Adipocyte (in vitro differentiated cells): ENCODE data around the gene SAXO1.

Source experiments
- DNase-seq: peaks from one replicate; pipeline ENCODE4 v3.0.0-alpha.2; 2015; ENCODE audit warnings: low read depth
- H3K27me3 ChIP-seq: replicated peaks from 2 replicates; pipeline ENCODE4 v1.7.0; 2013; ENCODE audit warnings: mild to moderate bottlenecking, low read length, moderate library complexity; ENCODE audit not compliant: control insufficient read depth, insufficient read depth
- H3K36me3 ChIP-seq: 2 replicates; pipeline ENCODE4 v1.7.0; 2013; ENCODE audit warnings: low read length, mild to moderate bottlenecking, moderate library complexity; ENCODE audit not compliant: control insufficient read depth, insufficient read depth, severe bottlenecking
- H3K4me1 ChIP-seq: 2 replicates; pipeline ENCODE4 v1.7.0; 2013; ENCODE audit warnings: mild to moderate bottlenecking, low read length, moderate library complexity; ENCODE audit not compliant: control insufficient read depth, insufficient read depth
- H3K4me3 ChIP-seq: 2 replicates; pipeline ENCODE4 v1.7.0; 2013; ENCODE audit warnings: mild to moderate bottlenecking, low read length, moderate library complexity
- H3K9ac ChIP-seq: 2 replicates; pipeline ENCODE4 v1.7.0; 2013; ENCODE audit warnings: mild to moderate bottlenecking, low read length, moderate library complexity
- H3K9me3 ChIP-seq: 2 replicates; pipeline ENCODE4 v1.7.0; 2013; ENCODE audit warnings: mild to moderate bottlenecking, low read length, moderate library complexity; ENCODE audit not compliant: control insufficient read depth

The SAXO1 gene

GRCh38 chr9:18926513-18926912 is 106.5 kb downstream of the SAXO1 start:
- Histone ChIP-seq H3K36me3 (no peaks in the 10 kb centered on the region), H3K4me1 (peaks cover 9% of the 10 kb centered on the region), H3K4me3 (no peak overlapping the region), H3K27me3 (no peaks in the 10 kb centered on the region), H3K9ac (no peak overlapping the region), H3K9me3 (no peaks in the 10 kb centered on the region)
- DNase-seq, result no peak

GRCh38 chr9:18925880-18926279 is 107.1 kb downstream of the SAXO1 start:
- Histone ChIP-seq H3K27me3 (no peaks in the 10 kb centered on the region), H3K9me3 (no peaks in the 10 kb centered on the region), H3K4me3 (no peak overlapping the region), H3K36me3 (no peaks in the 10 kb centered on the region), H3K4me1 (peaks cover 16% of the 10 kb centered on the region), H3K9ac (no peak overlapping the region)
- DNase-seq, result no peak

- DNase-seq, result no peak
- no peaks in the 10 kb centered on the region for H3K36me3 ChIP-seq
- peaks cover 35% of the 10 kb centered on the region for H3K4me1 ChIP-seq
- H3K9me3 ChIP-seq, result no peaks in the 10 kb centered on the region
- H3K9ac ChIP-seq, result no peak overlapping the region
- H3K27me3 ChIP-seq, result no peaks in the 10 kb centered on the region
- H3K4me3 ChIP-seq, result no peak overlapping the region
Observed at GRCh38 chr9:18923671-18924430, 109.2 kb downstream of the SAXO1 start.

- Histone ChIP-seq H3K27me3 (no peaks in the 10 kb centered on the region), H3K9ac (no peak overlapping the region), H3K9me3 (no peaks in the 10 kb centered on the region), H3K4me1 (peaks cover 35% of the 10 kb centered on the region), H3K4me3 (no peak overlapping the region), H3K36me3 (no peaks in the 10 kb centered on the region)
- no peak for DNase-seq
Observed at GRCh38 chr9:18923167-18923566, 109.8 kb downstream of the SAXO1 start.

GRCh38 chr9:18922161-18922885 is 110.7 kb downstream of the SAXO1 start:
- H3K4me3 ChIP-seq, result no peak overlapping the region
- H3K9me3 ChIP-seq, result no peaks in the 10 kb centered on the region
- no peak for DNase-seq
- H3K9ac ChIP-seq, result peak overlapping the region; percentile 45
- no peaks in the 10 kb centered on the region for H3K27me3 ChIP-seq
- peaks cover 35% of the 10 kb centered on the region for H3K4me1 ChIP-seq
- H3K36me3 ChIP-seq, result no peaks in the 10 kb centered on the region

- H3K36me3 ChIP-seq, result no peaks in the 10 kb centered on the region
- H3K9me3 ChIP-seq, result no peaks in the 10 kb centered on the region
Observed at GRCh38 chr9:18921366-18922075, 111.5 kb downstream of the SAXO1 start.

GRCh38 chr9:18920141-18921084 is 112.6 kb downstream of the SAXO1 start:
- Histone ChIP-seq H3K36me3 (no peaks in the 10 kb centered on the region), H3K4me1 (peaks cover 35% of the 10 kb centered on the region), H3K27me3 (no peaks in the 10 kb centered on the region), H3K9ac (peak overlapping the region; percentile 76), H3K9me3 (no peaks in the 10 kb centered on the region), H3K4me3 (no peak overlapping the region)
- DNase-seq, result peak; percentile 56

More at GRCh38 chr9:18921366-18922075, 111.5 kb downstream of the SAXO1 start:
- DNase-seq, result peak; percentile 61
- H3K4me1 ChIP-seq, result peaks cover 35% of the 10 kb centered on the region
- no peaks in the 10 kb centered on the region for H3K27me3 ChIP-seq
- H3K9ac ChIP-seq, result peak overlapping the region; percentile 76
- H3K4me3 ChIP-seq, result peak overlapping the region; percentile 51

- peaks cover 13% of the 10 kb centered on the region for H3K4me1 ChIP-seq
- no peaks in the 10 kb centered on the region for H3K9me3 ChIP-seq
- H3K4me3 ChIP-seq, result no peak overlapping the region
- no peaks in the 10 kb centered on the region for H3K27me3 ChIP-seq
- H3K9ac ChIP-seq, result no peak overlapping the region
- DNase-seq, result no peak
- H3K36me3 ChIP-seq, result peaks cover 3% of the 10 kb centered on the region
Observed at GRCh38 chr9:18911714-18912342, 121.2 kb downstream of the SAXO1 start.

GRCh38 chr9:18910916-18911315 is 122.1 kb downstream of the SAXO1 start:
- H3K36me3 ChIP-seq, result peaks cover 3% of the 10 kb centered on the region
- no peak for DNase-seq
- no peak overlapping the region for H3K4me3 ChIP-seq
- H3K9me3 ChIP-seq, result no peaks in the 10 kb centered on the region
- no peak overlapping the region for H3K9ac ChIP-seq
- H3K27me3 ChIP-seq, result no peaks in the 10 kb centered on the region
- peaks cover 20% of the 10 kb centered on the region for H3K4me1 ChIP-seq

GRCh38 chr9:18910435-18910834 is 122.6 kb downstream of the SAXO1 start:
- H3K4me3 ChIP-seq, result no peak overlapping the region
- no peaks in the 10 kb centered on the region for H3K9me3 ChIP-seq
- peaks cover 3% of the 10 kb centered on the region for H3K36me3 ChIP-seq
- no peak for DNase-seq
- H3K4me1 ChIP-seq, result peaks cover 25% of the 10 kb centered on the region
- no peak overlapping the region for H3K9ac ChIP-seq
- H3K27me3 ChIP-seq, result no peaks in the 10 kb centered on the region
